GM21528 (cell line): ENCODE data around the gene TBC1D14.

Source experiments
- ATAC-seq: cut with Tn5 transposase; IDR thresholded peaks from one replicate; pipeline ENCODE4 v1.9.1; 2021; ENCODE audit warnings: mild to moderate bottlenecking, moderate library complexity; ENCODE audit not compliant: unreplicated experiment, low FRiP score

The TBC1D14 gene

DNA sequence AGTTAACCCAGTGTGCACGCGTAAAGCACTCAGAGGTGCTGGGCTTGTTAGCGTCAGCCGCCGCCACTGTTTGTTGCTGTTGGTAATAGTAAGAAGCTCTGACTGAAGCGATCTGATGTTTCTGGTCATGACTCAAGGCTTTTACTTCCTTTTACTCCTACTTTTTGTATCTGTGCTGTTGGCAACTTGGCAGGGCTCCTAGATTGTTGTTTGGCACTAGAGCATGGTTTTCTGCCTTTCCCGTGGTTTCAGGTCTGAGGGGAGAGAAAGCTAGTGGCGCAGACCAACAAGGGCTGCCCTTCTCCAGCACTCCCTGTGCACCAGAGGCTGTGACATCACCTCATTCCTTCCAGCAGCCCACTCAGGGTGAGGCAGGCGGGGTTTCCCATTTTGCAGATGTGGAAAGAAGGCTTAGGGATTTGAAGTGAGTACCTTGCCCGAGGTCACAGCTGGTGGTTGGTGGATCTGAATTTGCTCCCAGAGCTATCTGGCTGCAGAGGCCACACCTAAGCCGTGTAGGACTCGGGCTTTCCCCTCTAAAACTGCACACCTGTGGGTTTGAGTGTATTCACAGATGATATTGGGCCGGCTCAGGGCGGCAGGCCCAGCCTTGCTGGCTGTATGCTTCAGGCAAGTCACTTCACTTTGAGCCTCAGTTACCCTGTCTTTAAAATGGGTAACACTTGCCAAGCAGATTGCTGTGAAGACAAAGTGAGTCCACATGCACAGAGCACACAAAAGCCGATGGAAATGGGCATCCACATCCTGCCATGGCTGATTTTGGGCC lies 82.3 kb downstream of the TBC1D14 start:
- ATAC-seq, result no peak

DNA sequence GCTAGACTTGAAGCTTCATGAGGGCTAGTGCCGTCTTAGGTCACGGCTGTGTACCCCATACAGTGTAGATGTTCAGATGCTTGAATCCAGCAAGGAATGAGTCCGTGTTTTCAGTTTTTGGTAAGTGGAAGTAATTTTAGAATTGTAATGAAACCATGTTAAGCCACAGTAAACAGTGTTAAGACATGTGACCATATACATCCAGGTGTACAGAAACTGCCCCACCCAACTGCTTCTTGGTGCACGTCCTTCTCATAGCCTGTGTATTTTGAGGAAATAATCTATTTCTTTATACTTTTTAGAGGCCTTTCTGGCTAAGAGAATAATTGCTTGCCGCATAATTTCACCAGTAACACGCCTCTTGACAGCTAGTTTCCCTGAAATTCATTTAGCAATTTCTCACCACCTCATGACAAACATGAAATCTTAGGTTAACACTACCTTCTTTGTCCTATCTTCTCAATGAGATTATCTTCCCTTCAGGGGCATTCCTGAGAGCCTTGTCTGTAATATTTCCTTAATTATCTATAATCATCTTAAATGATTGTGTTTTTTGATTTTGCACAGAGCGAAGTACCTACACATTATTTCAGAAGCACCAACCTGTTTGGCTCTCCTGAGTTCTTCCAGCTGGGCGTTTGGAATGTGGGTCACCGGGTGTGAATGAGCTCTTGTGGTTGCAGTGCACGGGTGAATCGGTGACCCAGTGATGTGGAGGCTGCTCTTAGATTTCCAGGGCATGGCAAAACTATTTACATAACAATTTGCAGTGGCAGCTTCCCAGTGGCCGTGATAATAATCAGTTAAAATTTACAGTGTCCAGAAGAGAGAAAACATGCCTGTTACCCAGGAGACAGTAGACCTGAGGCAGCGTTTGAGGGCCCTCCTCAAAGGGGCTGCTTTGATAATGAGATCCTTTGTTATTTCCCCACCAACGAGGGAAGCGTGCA lies 83.4 kb downstream of the TBC1D14 start:
- no peak for ATAC-seq

DNA sequence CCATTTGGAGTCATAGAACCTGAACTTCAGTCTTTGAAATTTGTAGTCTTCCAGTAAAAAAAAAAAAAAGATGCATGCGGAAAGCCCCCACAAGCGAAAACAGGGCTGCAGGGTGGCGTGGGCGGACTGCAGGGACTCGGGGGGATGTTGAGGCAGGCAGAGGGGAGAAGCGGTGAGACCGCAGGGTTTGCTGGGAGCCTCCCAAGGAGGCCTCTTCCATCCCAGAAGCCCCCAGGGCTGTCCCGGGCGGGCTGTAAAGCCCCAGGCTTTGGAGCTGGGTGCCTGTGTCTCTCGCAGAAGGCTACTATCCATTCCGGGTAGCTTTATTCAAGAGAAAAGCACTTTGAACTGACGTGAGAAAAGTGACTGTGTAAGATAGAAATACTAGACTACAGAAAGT lies 86.9 kb downstream of the TBC1D14 start:
- no peak for ATAC-seq

DNA sequence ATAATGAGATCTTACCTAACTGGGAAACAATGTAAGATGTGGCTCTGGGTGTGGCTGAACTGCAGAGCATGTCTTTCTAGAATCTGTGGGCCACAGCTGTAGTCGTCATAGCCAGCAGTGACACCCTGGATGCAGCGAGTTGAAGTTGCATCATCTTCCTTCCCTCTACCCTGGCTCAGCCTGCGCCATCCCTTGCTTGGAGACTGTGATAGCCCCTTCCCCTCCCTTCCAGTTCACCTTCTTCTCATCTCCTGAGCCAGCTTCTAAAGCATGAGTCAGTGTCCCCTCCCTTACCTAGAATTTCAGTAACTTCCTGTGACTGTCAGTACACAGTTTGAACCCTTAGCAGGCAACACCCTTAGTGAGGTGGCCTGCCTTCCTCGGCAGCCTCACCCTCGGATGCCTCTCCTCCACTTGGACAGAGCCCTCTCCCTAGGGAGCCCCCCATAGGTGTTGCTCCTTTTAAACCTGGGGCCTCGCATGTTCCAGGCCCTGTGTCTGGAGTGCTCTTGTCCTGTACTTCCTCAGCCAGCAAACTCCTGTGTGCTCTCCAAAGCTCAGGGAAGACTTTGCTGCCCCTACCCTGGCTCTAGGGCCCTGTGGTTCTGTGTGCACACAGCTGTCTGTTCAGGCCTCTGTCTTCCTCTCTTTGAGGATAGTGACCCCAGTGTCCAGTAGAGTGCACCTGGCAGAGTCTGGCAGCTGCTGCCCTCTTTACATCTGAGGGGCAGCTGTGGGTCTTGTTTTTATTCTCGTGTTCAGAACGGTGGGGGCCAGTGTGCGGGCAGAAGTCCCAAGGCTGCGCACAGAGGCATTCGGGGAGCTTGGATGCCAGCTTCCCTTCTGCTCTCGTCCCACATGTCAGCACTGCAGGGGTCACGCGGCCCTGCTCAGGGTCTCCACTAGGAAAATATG lies 89.8 kb downstream of the TBC1D14 start:
- no peak for ATAC-seq

DNA sequence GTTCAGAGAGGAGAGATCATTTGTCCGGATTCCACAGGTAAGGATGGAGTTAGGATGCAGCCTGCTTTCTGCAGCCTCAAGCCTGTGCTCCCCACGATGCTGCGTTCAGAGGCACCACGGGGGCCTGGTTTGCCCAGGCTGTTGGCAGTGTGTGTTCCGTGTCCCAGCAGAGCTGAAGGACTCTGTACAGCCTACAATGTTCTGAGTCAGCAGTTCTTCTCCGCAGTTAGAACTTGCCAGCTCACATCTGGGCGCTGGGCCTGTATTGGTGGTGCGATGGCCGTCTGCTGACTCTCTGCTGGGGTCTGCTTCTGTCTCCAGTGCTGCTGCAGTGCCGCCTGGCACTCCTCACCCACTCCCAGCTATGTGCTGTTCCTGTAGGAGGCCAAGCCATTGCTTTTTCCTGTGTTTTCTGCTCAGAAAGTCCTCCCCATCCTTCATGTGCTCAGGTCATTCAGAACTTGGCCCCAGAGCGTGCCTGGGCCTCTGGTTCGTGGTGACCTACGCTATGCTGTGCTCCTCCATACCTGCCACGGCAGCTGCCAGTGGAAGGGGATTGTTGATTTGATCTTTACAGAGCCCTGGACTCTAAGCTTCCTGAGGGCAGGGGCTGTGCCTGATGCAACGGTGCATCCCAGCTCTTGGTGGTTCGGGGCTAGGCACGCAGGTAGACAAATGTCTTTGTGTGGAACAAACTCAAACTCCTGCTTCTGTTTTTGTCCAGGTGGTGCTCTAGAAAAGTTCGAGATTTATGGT lies 91.0 kb downstream of the TBC1D14 start:
- ATAC-seq, result no peak

DNA sequence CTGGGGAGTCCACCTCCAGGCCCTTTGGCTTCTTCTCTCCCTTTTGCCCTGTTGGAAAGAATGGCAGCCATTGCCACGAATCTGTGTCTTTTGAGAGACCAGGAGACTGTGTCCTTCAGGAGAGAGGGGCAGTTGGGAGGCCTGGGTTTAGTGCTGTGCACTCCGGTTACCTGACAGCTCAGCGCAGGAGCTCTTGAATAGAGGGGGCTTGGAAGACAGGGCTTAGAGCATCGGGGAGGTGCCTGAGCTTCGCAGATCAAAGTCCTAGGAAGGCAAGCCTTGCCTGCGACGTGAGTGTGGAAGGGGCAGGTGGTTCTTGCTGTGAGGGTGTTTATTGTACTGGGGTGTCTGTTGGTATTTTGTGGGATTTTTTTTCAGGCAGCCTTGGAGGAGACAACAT lies 91.6 kb downstream of the TBC1D14 start:
- no peak for ATAC-seq

DNA sequence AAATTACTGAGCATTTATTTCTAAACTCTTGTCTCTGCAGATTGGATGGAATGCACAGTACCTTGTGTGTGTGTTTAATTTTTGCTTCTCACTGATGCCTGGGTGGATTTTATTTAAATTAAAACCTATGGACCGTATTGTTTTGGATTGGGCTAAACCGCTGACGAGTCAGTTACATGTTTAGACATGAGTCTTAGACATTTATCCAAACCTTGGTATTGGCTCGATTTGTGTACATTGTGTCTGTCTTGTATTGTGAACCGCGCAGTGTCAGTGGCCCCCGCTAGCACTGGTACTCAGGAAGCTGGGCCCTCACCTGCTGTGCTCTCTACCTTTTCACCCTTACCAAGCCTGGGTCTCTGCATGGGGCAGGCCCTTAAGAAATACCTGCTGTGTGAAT lies 92.7 kb downstream of the TBC1D14 start:
- no peak for ATAC-seq

DNA sequence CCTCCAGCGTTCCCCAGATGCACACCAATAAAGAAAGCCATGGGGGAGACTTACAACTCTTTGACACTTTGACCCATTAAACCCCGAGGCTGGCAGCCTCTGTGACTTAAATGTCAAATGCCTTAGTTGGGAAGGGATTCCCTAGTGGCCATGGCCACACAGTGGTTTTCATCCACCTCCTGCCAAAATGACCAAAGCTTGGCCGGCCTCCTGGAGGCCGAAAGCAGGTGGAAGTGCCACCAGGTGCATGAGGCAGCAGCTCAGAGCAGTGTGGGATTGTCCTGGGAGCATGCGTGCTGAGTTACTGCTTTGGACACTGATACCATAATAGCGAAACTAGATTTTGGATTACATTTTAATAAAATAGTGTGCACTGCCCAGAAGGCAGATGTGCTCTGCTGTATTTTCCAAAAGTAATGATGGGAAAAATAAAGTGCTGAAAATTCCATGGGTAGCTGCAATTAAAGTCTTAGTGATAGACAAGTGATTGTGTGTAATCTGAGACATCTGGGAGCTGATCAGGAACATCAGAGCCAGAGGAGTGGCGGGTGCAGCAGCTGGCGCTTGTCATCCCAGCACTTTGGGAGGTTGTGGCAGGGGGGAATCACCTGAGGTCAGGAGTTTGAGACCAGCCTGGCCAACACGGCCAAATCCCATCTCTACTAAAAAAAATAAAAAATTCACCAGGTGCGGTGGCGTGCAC lies 93.7 kb downstream of the TBC1D14 start:
- ATAC-seq, result no peak

DNA sequence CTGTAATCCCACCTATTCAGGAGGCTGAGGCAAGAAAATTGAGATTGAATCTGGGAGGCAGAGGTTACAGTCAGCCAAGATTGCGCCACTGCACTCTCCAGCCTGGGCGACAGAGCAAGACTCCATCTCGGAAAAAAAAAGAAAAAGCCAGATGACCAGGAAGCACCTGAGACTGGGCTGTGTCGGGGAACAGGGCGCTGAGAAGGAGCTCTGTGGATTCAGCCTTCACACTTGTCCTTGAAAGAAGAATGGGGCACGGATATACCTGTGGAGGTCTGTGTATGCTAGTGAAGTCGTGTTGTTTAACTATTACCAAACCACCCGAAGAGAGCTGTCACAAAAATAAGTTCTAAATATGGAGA lies 94.2 kb downstream of the TBC1D14 start:
- no peak for ATAC-seq

DNA sequence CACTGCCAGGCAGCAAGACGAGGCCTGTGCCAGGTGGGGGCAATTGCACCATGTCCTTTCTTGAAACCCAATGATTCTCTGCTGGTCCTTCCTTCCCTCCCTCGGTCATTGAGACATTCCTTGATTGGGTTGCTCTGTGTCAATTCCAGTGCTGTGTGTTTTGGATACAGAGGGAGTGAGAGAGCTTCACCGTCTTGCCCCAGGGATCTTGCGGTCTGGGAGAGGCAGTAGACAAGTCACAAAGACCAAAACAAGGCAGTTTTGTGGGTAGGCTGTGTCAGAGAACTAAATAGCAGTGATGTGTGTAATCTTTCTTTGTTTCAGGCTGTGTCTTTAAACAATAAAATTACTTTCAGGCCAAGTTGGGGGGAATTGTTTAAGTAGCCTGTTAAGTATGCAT lies 94.7 kb downstream of the TBC1D14 start:
- ATAC-seq, result no peak

DNA sequence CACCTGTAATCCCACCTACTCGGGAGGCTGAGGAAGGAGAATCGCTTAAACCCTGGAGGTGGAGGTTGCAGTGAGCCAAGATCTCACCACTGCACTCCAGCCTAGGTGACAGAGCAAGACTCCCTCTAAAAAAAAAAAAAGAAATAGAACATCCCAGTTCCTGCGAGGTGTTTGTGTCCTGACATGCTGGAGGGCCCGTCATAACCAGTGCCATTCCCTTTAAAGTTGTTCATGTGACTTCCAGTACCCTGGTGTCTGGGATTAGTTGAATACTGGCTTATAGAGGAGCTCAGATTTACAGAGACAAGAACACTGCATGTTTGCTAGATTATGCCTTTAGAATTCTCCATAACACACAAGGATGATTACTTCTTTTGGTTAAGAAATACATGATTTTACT lies 95.9 kb downstream of the TBC1D14 start:
- ATAC-seq, result no peak

DNA sequence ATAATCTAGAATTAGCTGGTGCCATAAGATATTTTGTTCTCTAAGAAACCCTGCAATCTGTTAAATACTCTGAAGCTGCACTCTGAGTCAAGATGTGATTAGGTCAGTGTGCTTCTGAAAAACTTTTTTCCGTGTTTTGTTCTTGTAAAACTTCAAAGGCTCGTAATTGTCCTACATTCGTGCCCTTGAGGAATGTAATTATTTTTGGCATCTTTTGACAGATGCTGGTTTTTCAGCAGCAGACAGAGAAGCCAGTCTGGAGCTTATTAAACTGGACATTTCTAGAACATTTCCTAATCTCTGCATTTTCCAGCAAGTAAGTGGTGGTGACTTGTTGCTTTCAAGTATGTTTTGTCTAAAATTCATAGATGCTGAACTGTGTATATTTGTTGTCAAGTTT lies 96.8 kb downstream of the TBC1D14 start:
- ATAC-seq, result no peak

DNA sequence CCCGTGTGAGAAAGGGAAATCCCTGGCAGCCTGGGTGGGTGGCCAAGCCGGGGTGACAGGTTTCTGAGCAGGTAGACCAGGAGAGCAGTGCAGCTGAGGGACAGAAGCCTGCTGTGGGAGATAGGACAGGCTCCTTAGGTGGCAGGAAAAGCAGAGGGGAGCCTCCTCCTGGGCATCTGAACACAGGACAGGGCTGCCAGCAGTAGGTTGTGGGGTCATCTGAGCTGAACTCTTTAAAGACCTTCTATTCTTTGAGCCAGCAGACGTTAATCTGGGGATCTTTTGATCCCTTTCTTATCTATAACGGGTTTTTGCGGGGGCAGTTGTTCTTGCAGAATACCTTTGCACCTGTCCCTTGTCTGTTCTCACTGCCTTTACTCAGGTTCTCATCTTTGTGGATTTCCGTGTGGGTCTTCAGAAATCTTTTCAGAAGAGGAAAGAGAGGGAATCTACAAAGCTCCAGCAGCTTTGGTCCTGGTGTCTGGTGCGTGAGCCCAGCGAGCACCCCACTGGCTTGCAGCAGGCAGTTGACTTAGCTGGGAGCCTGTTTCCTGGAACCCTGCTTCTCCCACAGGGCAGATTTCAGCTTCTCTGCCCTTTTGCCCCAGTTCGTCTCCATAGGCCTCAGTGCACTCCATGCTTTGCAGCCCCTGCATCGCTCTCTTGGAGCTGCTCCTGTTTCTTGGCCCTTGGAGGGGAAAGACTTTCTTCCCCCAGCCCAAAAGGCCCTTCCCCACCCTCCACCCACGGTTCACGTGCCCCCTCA lies 97.7 kb downstream of the TBC1D14 start:
- ATAC-seq, result no peak

DNA sequence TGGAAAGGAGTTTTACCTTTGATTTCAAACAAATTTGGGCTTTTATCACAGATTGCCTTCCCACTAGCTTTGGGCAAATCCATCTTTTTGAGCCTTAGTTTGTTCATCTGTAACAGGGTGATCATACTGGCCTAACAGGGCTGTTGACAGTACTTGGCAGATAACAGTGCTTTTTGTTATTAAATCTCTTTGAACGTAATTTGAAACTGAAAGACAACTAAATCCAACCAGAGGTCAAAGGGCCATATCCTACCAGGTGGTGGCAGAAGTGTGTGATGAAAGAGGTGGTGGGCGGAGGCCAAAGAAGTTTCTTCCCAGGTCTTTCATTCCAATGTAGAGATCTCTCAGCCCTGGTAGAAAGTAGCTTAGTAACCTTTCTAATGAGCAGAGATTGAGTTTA lies 98.3 kb downstream of the TBC1D14 start:
- no peak for ATAC-seq

DNA sequence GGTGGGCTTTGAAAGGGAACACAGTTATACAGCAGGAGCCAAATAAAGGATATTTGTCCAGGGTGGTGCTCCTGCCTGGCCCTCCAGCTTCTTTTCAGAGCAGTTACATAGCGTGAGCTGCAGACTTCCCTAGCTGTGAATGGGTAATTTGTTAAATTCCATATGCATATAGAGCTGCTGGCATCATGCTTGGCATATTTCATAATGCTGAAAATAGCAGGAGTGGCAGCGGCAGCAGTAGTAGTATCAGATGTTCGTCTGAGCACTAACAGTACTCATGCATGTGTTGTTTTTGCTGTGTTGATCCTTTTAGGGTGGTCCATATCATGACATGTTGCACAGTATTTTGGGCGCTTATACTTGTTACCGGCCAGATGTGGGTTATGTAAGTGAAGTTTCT lies 99.9 kb downstream of the TBC1D14 start:
- no peak for ATAC-seq

DNA sequence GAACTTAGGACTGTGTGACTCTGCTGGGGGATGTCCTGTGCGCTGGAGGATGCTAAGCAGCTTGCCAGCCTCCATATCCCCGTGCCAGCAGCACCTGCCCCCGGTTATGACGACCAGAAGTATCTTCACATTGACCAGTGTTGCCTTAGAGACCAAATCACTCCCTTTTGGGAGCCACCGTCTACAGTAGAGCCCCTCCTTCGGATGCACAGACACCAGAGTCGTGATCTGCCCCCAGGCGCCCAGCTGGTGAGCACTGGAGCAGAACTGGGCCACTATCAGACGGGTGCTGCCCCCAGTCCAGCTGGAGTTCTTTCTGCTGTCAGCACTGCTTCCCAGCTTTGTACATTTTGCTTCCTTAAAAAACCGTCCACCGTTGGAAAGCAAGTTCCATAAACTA lies 103.5 kb downstream of the TBC1D14 start:
- no peak for ATAC-seq

DNA sequence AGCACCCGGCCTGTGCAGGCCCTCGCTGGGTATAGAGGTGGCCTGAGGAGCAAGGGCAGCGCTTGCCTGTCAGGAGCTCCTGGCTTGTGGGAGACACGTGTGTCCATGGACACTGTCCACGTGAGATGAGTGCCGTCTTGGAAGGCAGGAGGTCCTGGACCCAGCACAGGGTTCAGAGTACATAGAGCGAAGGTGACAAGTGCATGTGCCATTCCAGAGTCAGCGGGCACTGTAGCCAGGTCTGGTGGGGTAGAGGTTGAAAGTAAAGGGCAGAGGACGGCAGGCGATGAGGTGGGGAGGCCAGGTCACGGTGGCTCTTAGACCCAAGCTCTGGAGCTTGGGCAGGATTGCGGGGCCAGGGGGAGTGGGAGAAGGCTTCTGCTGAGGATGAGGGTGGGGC lies 105.2 kb downstream of the TBC1D14 start:
- ATAC-seq, result no peak

DNA sequence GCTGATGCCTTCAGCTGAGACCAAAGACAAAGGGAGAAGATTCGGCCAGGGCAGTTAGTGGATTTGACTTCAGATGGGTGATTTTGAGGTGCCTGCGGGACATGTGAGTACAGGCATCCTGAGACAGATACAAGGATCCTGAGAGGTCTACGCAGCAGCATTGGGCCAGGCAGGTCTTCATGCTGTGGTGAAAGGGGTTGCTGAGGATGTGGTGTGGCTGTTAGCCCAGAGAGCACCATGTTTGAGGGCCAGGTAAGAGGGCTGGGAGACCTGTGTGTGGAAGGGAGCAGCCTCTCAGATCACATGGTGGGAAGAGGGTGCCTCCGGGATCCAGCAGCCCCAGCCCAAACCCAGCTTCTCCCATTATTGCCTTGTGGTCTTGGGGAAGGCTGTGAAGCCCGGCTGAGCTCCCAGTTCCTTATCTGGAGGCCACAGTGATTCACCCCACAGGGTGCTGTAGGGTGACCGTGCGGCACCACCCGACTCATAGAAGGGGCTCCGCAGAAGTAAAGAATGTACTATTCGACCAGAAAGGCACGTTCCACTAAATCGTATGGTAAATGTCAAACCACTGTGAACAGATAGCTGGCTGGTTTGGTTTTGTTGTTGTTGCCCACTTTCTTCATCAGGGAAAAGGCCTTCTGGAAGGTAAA lies 105.9 kb downstream of the TBC1D14 start:
- no peak for ATAC-seq
